Right ventricle myocardium superior (tissue), 1 donor: Measurements from ENCODE around the gene BMF. TPM values are rescaled to one million over a fixed set of nuclear protein-coding genes. Genes with fewer than 3 reads are reported as not detected.
A peak's percentile ranks its signal among the peaks of the same experiment; 100 is the strongest.

Source experiments
- ATAC-seq: fragments of 200-7000 bp; cut with Tn5 transposase; one replicate; pipeline ENCODE4 v1.9.1; 2020; ENCODE audit warnings: mild to moderate bottlenecking; ENCODE audit not compliant: poor library complexity
- DNase-seq: peaks from one replicate; pipeline ENCODE4 v3.0.0-alpha.2; 2020
- intact Hi-C: fragments of 100-400 bp; cut with DNase I; formaldehyde crosslinking; loops from one replicate; pipeline ENCODE4 v1.11.2; 2022
- total RNA-seq: library from RNA; stranded (reverse); fragmentation: NEBNext Ultra II Directional; extraction: Animal tissue kit (Norgen Biotek cat#: 25700); gene quantifications from one replicate; pipeline ENCODE4 v1.2.1, GENCODE V29; 2021
- donor health status: DM: no; HTN: yes; CAD: no; lungs with severe emphysema.

Gene BMF
- total RNA-seq, 1 donor from 2014 or later: 3.4 TPM

- peak; percentile 14 for ATAC-seq
- intact Hi-C loops: loop anchor here (5.0 kb wide), 2 partner anchors 39 to 59 kb away; no protein-coding TSS in a partner anchor
- DNase-seq: peak; percentile 82
Observed at GRCh38 chr15:40106203-40107161, 2.2 kb downstream of the BMF start.

DNA sequence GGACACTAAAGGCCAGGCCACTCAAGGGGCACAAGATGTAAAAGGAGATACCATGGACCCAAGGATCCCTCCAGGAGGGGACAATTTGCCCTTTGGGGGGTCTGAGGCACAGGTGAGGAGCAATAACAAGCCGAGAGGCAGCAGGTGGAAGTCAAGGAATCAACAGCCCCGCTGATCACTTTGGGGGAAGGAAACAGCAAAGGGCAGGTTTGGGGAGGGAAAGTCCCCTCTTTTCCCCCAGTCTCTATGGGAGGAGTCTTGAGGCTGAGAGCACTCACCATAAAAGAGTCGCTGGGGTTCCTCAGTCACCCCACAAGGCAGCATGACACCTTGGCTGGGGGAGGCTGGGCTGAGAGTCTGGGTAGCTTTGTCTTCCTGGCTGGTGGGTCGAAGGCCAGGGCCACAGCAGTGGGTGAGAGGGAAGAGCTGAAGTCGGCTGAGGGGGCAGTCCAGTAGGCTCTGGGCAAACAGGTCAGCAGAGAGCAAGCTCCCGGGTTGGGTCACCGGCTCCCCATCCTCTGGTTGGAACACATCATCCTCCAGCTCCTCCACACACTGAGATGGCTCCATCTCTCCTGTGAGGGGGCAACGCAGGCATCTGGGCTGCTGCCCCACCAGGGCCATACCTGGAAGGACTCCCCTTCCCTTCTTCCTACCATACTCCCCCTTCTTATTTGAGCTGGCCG lies 3.0 kb downstream of the BMF start:
- intact Hi-C loops: loop anchor here (5.0 kb wide), 2 partner anchors 38 to 58 kb away; no protein-coding TSS in a partner anchor
- ATAC-seq: no peak
- DNase-seq: no peak

GRCh38 chr15:40104865-40105516 lies 3.7 kb downstream of the BMF start:
- DNase-seq (peak; percentile 95), ATAC-seq (peak; percentile 58)
- intact Hi-C loops: loop anchor here (5.0 kb wide), 2 partner anchors 38 to 58 kb away; no protein-coding TSS in a partner anchor

DNA sequence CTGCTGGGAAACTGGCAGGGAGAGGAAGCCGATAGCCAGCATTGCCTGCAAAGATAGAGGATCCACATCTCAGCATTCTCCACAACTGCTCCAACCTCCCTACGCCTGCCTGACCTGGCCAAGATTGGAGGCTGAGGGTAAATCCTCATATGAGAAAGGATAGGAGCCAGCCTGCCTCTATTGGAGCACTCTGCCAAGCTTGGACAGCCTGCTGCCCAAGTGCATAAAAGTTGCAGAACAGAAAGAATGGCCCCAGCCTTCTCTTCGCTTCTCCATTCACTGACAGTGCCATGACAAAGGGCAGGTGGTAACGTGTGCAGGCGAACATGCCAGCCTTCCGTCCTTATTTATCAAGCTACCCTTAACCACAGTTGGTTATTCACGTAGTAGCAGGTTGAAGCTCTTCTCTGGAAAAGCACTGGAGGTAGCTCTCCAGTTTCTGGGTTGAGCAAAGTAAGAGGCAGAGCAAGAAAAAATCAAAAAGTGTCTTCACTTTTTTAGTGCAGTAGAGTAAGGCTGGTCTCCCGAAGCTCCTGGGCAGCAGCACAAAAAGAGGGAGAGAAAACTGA lies 4.3 kb downstream of the BMF start:
- no peak for DNase-seq
- intact Hi-C loops: no loop called here
- no peak for ATAC-seq

DNA sequence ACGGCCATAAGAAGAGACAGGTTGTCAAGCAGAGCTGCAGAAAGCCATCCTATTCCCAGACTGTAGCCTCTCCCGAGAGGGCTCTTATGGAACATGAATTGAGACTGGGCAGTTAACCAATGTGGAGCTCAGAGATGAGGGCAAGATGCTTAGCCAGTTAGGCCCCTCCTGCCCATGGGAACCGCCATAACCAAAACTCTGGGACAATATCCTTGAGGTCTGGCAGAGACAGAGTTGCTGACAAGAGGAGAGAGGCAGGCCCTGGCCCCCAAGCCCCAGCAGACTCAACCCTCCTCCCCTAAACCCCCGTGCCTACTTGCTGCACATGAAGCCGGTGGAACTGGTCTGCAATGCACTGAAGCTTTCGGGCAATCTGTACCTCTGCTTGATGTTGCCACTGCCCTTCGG lies 4.8 kb downstream of the BMF start:
- no peak for ATAC-seq
- intact Hi-C loops: no loop called here
- DNase-seq: no peak

DNA sequence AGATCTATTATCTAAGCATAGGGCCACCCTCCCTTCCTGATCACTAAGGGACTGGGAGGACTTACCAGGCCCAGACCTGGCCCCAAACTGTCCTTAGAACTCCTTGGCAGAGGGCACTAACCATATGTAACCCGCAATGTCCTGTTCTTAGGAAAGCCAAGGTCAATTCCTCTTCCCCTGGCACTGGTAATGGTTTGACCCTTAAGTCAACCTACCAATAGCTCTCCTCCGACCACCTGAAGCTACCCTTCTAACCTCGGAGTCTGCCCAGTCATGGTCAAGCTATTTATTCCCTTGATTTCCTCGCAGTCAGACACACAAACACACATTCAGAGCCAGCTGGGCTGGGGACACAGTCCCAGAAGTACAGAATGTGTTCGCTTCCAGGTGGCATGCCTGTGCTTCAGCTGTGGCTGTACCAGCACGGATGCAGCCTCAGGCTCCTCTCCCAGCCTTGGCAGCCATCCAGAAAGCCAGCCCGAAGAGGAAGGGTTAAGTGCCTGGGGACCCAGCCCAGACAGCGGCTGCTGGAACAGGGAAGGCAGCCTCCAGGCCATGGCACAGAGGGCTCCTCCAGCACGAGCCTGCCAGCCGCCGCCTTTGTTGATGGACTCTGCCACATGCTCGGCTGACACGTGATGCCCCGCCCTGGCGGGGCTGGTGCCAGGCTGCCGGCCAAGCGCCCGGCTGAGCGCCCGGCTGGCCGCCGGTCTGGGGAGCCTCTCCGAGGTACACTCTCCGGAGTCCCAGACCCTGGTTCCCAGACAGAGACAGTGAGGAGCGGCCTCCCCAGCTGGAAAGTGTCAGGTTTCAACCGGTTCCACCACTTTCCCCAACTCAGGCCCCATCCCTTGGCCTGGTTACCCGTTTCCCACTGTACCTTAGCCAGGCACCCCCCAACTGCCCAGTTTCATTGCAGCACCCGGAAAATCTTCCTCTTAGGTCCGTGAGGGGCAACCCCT lies 5.5 kb downstream of the BMF start:
- ATAC-seq (peak; percentile 64), DNase-seq (peak; percentile 90)
- intact Hi-C loops: no loop called here

DNA sequence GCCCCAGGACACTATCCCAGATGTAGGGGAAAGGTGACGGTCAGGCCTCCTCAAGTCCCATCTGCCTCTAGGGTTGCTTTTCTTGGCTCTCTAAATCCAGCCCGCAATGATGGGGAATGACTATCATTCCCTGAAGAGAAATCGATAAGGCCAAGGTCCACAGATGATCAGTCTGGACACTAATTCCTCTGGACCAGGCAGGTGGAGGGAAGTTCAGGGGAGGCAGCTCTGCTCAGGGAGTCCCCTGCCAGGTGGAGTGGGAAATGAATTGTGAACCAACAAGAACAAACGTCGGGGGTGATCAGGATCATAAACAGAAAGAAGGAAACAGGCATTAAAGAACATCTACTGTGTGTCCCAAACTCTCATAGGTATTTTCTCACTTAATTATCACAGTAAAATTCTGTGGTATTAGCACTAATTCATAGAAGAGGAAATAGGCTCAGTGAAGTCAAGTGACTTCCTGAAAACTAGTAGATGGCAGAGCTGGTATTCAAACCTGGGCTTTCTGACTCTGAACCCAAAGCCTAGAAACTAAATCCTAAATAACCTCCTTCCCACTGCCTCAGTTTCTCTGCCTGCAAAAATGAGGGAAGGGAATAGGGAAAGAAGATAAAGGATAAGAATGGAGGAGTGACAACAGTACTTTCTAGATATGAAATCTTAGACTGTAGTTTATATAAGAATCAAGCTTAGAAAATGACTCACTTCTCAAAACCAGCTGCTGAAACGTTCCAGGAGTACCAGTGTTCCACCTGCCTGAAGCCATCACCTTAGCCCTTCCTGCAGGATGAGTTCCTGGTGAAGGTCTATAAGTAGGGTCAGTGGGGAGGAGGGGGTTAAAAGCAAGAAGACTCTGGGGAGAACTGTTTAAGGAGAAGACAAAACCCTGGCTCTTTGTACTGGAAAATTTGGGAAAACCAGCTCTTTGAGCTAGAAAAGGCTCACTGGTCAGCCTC lies 7.5 kb downstream of the BMF start:
- no peak for ATAC-seq

DNA sequence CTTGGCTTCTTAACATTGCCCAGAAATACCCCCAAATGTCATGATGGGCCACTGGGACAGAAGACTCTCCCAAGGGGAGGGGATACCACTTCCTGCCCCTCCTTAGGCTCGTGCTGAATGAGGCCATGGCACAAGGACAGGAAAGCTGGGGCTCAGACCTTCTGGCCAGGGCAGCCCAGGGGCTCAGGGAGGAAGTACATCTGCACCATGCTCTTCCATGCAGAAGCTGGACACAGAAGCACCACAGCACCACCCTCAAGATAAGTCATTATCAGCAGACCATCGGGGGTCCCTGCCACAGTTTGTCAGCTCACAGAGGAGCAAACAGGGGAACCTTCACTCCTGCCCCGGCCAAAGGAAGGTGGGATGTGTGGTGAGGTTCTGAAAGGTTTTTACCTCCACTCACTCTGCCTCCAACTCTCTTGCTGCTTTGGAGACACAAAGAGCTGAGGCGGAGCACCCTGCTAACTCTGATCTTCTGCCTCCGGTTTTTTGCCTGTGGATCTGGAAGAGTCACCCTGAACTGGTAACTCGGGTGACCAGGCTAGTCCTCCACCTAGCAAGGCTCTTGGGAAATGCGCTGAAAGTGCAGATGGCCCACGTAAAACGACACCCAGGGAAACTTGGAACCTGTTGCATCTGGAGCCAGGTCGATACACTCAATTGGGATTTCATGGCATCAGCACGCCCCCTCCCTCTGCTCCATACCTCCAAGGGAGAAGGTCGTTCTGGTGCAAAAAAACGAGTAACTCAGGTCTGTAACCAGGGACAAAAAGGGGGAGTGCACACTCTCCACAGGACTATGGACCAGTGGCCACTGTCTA lies 8.3 kb downstream of the BMF start:
- DNase-seq (no peak), ATAC-seq (no peak)
- intact Hi-C loops: no loop called here

More for the DNA sequence above, 7.5 kb downstream of the BMF start:
- intact Hi-C loops: no loop called here
- DNase-seq: no peak

- peak; percentile 76 for ATAC-seq
- intact Hi-C loops: no loop called here
- peak; percentile 69 for DNase-seq
Observed at GRCh38 chr15:40098489-40099261, 10.0 kb downstream of the BMF start.

- intact Hi-C loops: no loop called here
- ATAC-seq (peak; percentile 61), DNase-seq (peak; percentile 81)
Observed at GRCh38 chr15:40097968-40098476, 10.7 kb downstream of the BMF start.

DNA sequence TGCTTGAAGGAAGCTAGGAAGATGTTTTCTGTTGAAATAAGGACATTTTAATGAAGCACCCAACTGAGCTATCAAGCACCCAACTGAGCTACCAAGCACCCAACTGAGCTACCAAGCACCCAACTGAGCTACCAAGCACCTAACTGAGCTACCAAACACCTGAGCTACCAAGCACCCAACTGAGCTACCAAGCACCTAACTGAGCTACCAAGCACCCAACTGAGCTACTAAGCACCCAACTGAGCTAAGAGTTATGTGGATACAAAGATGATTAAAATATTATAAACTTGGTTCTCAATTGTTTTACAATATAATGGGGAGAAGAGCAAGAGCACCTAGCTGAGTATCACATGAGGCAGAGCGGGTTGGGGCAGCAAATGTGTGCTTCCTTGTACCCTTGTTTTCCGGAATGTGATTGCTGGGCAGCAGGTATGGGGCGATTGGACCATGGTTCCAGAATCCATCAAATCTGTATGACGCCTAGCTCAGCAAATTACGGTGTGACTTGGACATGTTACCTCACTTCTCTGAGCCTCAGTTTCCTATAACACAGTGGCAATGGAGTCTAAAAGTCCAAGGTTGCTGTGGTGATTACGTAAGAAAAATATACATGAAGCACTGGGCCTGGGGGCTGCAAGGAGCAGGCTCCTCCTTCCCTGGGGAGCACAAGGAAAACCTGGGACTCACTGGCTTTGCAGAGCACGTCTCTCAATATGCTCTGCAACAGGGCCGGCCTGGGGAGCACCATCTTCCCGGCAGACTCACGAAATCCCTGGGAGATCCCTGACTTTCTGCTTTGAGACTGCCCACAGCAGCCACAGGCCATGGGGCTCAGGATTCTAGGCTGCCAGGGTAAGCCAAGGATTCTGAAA lies 11.3 kb downstream of the BMF start:
- ATAC-seq (no peak), DNase-seq (no peak)

DNA sequence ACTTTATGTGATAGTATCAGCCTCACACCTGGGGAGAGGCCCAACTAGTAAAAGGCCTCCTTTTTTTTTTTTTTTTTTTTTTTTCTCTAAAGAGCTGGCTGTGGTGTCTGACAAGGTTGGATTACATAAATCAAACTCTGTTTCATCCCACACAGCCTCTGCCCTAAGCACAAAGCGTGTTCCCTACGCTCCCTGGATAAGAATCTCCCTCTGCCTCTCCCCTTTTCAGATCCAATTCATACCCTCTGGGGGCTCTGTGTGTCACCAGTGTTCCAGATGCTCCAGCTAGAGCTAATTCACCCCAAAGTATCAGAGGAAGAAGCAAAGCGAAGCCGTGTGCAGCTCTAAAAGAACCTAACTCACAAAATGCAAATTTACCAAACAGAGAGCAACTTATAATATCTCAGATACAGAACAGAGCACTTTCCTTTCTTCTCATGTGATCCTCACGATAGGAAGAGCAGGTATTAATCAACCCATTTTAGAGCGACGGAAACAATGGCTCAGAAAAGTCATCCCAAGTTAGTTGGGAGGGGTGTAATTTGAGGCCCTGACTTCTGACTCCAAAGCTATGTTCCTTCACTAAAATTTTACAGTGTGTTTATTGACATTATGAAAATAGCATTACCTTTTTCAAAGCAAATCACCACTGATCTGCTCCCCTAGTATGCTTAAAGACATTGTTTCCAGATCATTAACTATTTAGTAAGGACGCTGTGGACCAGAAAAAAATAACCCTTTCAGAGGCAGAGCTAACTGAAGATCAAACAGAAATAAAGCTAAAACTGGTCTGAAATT lies 12.4 kb downstream of the BMF start:
- ATAC-seq (no peak), DNase-seq (no peak)
- intact Hi-C loops: no loop called here

More for the DNA sequence above, 11.3 kb downstream of the BMF start:
- intact Hi-C loops: no loop called here

GRCh38 chr15:40095371-40096093 lies 13.1 kb downstream of the BMF start:
- ATAC-seq (no peak), DNase-seq (peak; percentile 18)
- intact Hi-C loops: no loop called here
